ENCODE results near the gene DDX28.

- no peak for TF ChIP-seq CTCF (conservative IDR thresholded peaks at IDR 0.05; ENCODE audit: low read depth, low read length)
- TF ChIP-seq EZH2 (IDR thresholded peaks at IDR 0.05; ENCODE audit: low read length, unreplicated experiment): no peak
Measured at GRCh38 chr16:67977469-67978227, 45.4 kb downstream of the DDX28 start.
